Right lobe of liver (tissue), 4 donors: Measurements from ENCODE around the gene QRSL1.

Experiments
- POLR2A ChIP-seq: fragments of 450-650 bp; IDR thresholded peaks from one replicate; pipeline ENCODE4 v1.6.1; 2017; ENCODE audit warnings: antibody characterized with exemption, mild to moderate bottlenecking
- TF ChIP-seq, protein P1 (sequence below), 4 donors: fragments of 200-600 bp in 3 of 4; fragments of 450-650 bp in 1 of 4; IDR thresholded peaks; one replicate each; pipeline versions ENCODE4 v1.5.1 to v1.8.0; 2016 to 2022; ENCODE audit warnings: antibody characterized with exemption in 4 of 4, mild to moderate bottlenecking in 2 of 4
- donor health status: DM: no; HTN: no; CAD: no.
- donor health status: DM: no; HTN: no; CAD: no.
- donor health status: DM: no; HTN: yes; CAD: no.

DNA sequence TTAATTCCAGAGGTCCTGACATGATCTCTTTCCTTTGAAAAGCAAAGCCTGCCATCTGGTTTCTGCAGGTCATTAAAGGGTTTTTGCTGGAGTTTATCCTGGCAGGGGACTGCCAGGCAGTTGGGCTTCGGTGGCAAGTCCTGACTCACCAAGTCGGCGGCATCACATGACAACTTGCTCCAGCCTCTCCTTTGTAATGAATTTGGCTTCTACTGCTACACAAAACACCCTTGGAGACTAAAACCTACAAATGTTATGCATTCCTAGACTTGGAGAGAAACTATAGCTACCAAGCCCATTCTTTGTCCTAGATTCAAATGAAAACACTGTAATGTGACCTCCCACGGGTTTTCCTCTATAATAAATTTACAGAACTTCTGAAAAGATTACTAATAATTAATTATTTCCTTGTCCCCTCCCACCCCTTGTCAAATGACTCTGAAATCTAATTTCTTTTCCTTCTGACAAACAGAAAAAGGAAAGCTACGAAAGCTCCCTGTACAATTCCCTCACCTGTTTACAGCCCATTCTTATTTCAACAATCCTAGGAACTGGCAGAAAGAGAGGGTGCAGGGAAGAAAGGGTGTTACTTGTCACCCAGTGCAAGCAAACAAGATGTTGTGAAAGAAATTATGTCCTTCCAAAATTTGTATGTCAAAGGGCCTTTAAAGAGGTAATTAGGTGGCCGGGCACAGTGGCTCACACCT, 62.9 kb downstream of the QRSL1 start:
- TF ChIP-seq, protein P1, sequence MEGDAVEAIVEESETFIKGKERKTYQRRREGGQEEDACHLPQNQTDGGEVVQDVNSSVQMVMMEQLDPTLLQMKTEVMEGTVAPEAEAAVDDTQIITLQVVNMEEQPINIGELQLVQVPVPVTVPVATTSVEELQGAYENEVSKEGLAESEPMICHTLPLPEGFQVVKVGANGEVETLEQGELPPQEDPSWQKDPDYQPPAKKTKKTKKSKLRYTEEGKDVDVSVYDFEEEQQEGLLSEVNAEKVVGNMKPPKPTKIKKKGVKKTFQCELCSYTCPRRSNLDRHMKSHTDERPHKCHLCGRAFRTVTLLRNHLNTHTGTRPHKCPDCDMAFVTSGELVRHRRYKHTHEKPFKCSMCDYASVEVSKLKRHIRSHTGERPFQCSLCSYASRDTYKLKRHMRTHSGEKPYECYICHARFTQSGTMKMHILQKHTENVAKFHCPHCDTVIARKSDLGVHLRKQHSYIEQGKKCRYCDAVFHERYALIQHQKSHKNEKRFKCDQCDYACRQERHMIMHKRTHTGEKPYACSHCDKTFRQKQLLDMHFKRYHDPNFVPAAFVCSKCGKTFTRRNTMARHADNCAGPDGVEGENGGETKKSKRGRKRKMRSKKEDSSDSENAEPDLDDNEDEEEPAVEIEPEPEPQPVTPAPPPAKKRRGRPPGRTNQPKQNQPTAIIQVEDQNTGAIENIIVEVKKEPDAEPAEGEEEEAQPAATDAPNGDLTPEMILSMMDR (IDR thresholded peaks at IDR 0.05) = no peak
- no peak for TF ChIP-seq POLR2A
